ENCODE measurements around the gene FAM53B.

The FAM53B gene

GRCh38 chr10:124594240-124594639, 149.9 kb downstream of the FAM53B start:
- TF ChIP-seq, protein P1, sequence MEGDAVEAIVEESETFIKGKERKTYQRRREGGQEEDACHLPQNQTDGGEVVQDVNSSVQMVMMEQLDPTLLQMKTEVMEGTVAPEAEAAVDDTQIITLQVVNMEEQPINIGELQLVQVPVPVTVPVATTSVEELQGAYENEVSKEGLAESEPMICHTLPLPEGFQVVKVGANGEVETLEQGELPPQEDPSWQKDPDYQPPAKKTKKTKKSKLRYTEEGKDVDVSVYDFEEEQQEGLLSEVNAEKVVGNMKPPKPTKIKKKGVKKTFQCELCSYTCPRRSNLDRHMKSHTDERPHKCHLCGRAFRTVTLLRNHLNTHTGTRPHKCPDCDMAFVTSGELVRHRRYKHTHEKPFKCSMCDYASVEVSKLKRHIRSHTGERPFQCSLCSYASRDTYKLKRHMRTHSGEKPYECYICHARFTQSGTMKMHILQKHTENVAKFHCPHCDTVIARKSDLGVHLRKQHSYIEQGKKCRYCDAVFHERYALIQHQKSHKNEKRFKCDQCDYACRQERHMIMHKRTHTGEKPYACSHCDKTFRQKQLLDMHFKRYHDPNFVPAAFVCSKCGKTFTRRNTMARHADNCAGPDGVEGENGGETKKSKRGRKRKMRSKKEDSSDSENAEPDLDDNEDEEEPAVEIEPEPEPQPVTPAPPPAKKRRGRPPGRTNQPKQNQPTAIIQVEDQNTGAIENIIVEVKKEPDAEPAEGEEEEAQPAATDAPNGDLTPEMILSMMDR (IDR thresholded peaks at IDR 0.05; ENCODE audit: control insufficient read depth, insufficient read depth, low read depth, low read length, missing control alignments): no peak
- DNase-seq (ENCODE audit: low read depth): no peak
- no peak overlapping the region for H3K4me3 ChIP-seq (ENCODE audit: control insufficient read depth, low read depth, low read length)

- H3K4me3 ChIP-seq (ENCODE audit: control insufficient read depth, low read depth, low read length): no peak overlapping the region
- TF ChIP-seq, protein P1 (IDR thresholded peaks at IDR 0.05; ENCODE audit: control insufficient read depth, insufficient read depth, low read depth, low read length, missing control alignments): no peak
- no peak for DNase-seq (ENCODE audit: low read depth)
Measured at GRCh38 chr10:124593431-124593985, 150.7 kb downstream of the FAM53B start.

DNA sequence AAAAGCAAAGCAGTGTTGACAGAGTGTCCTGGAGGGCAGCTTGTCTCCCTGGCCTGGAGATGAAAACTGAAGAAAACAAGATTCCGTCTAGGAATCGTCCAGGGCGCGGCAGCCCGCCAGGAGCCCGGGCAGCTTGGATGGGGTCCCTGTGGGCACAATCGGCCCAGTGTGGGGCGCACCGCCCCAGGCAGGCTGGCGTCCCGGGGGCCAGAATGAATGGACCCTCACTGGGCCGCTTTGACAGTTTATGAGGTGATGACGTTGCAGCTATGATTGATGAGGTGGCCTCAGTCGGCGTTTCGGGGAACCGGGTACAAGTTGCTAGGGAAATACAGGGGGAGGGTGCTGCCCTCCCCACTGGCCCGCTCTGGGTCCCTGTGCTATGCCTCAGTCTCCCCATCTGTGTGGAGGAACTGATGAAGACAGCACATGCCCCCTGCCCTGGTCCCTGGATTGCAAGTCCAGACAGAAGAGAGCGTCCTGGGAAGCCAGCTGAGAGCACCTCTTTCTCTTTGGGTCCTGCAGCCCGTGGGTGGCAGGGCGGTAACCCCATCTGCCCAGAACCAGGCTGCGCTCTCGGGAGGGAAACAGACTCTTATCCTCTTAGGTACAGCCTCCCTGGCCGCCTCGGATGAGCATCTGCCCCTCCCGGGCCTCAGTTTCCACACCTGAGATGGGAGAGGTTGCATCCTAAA, 151.3 kb downstream of the FAM53B start:
- TF ChIP-seq, protein P1 (IDR thresholded peaks at IDR 0.05; ENCODE audit: control insufficient read depth, insufficient read depth, low read depth, low read length, missing control alignments): no peak
- DNase-seq (ENCODE audit: low read depth): no peak
- no peak overlapping the region for H3K4me3 ChIP-seq (ENCODE audit: control insufficient read depth, low read depth, low read length)

GRCh38 chr10:124592101-124592500, 152.1 kb downstream of the FAM53B start:
- H3K4me3 ChIP-seq (ENCODE audit: control insufficient read depth, low read depth, low read length): no peak overlapping the region
- TF ChIP-seq, protein P1 (IDR thresholded peaks at IDR 0.05; ENCODE audit: control insufficient read depth, insufficient read depth, low read depth, low read length, missing control alignments): no peak
- DNase-seq (ENCODE audit: low read depth): no peak

- no peak for DNase-seq (ENCODE audit: low read depth)
- no peak overlapping the region for H3K4me3 ChIP-seq (ENCODE audit: control insufficient read depth, low read depth, low read length)
- TF ChIP-seq, protein P1 (IDR thresholded peaks at IDR 0.05; ENCODE audit: control insufficient read depth, insufficient read depth, low read depth, low read length, missing control alignments): no peak
Measured at GRCh38 chr10:124591123-124591495, 153.1 kb downstream of the FAM53B start.

- H3K4me3 ChIP-seq (ENCODE audit: control insufficient read depth, low read depth, low read length): no peak overlapping the region
- TF ChIP-seq, protein P1 (IDR thresholded peaks at IDR 0.05; ENCODE audit: control insufficient read depth, insufficient read depth, low read depth, low read length, missing control alignments): no peak
- DNase-seq (ENCODE audit: low read depth): no peak
Measured at GRCh38 chr10:124590216-124591122, 153.7 kb downstream of the FAM53B start.
